Ishikawa (cell line): Measurements from ENCODE around the gene OR10G7.

ENCODE experiments used
- CEBPB ChIP-seq: IDR thresholded peaks from 2 replicates; pipeline ENCODE4 v1.6.1; 2012
- EP300 ChIP-seq: IDR thresholded peaks from 2 replicates; pipeline ENCODE4 v1.6.1; 2012; ENCODE audit warnings: borderline replicate concordance
- NFIC ChIP-seq: IDR thresholded peaks from 2 replicates; pipeline ENCODE4 v1.6.1; 2012
- RAD21 ChIP-seq: IDR thresholded peaks from 2 replicates; pipeline ENCODE4 v1.6.1; 2012; ENCODE audit warnings: low read depth
- TEAD4 ChIP-seq: IDR thresholded peaks from 2 replicates; pipeline ENCODE4 v1.6.1; 2012
- YY1 ChIP-seq: IDR thresholded peaks from 2 replicates; pipeline ENCODE4 v1.6.1; 2012; ENCODE audit warnings: low read depth
- TF ChIP-seq, protein P1 (sequence below): IDR thresholded peaks from 2 replicates; pipeline ENCODE4 v1.6.1; 2012
- TF ChIP-seq, protein P2 (sequence below): IDR thresholded peaks from 2 replicates; pipeline ENCODE4 v1.6.1; 2012

DNA sequence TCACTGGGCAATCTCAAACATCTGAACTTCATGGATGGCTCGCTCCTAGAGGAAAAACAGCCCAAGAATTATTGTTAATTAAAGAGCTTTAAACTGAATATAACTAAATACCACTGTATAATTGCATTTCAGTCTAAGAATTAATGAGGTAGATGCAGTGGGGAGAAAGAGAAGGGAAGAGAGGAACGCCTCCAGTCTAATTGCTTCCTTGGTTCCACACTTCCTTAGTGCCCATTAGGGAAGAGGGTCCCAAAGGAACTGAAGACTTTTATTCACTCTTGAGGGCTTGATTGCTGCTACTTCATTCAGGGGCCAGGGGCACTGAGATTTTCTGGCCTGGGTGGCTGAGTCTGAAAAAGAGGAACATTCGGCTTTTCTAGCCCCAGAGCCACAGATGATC, 11.8 kb upstream of the OR10G7 start:
- TF ChIP-seq NFIC: no peak
- no peak for TF ChIP-seq EP300
- TF ChIP-seq, protein P1, sequence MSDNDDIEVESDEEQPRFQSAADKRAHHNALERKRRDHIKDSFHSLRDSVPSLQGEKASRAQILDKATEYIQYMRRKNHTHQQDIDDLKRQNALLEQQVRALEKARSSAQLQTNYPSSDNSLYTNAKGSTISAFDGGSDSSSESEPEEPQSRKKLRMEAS: no peak
- no peak for TF ChIP-seq YY1
- TF ChIP-seq CEBPB: no peak
- TF ChIP-seq, protein P2, sequence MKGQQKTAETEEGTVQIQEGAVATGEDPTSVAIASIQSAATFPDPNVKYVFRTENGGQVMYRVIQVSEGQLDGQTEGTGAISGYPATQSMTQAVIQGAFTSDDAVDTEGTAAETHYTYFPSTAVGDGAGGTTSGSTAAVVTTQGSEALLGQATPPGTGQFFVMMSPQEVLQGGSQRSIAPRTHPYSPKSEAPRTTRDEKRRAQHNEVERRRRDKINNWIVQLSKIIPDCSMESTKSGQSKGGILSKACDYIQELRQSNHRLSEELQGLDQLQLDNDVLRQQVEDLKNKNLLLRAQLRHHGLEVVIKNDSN: no peak
- no peak for TF ChIP-seq RAD21
- no peak for TF ChIP-seq TEAD4
